ENCODE measurements around the gene SERINC3. TPM values are rescaled to one million over a fixed set of nuclear protein-coding genes. Genes with fewer than 3 reads are reported as not detected.
"Not testable (repeated sequence)": the region's sequence is repeated elsewhere in the genome, so short reads cannot be mapped to it uniquely, and the experiment has no call there.

The SERINC3 gene
- total RNA-seq, 4 donors from 2014 or later: 102 to 157 (median 121) TPM

GRCh38 chr20:44478206-44478605 lies 43.7 kb downstream of the SERINC3 start:
- DNase-seq (ENCODE audit: low spot score): no peak
- no peak for ATAC-seq (ENCODE audit: low FRiP score)
- no peak for TF ChIP-seq CTCF (IDR thresholded peaks at IDR 0.05)

- no peak for DNase-seq (ENCODE audit: low spot score)
- no peak for TF ChIP-seq CTCF (IDR thresholded peaks at IDR 0.05)
- ATAC-seq (ENCODE audit: low FRiP score): no peak
Observed at GRCh38 chr20:44477151-44477550, 44.7 kb downstream of the SERINC3 start.

DNA sequence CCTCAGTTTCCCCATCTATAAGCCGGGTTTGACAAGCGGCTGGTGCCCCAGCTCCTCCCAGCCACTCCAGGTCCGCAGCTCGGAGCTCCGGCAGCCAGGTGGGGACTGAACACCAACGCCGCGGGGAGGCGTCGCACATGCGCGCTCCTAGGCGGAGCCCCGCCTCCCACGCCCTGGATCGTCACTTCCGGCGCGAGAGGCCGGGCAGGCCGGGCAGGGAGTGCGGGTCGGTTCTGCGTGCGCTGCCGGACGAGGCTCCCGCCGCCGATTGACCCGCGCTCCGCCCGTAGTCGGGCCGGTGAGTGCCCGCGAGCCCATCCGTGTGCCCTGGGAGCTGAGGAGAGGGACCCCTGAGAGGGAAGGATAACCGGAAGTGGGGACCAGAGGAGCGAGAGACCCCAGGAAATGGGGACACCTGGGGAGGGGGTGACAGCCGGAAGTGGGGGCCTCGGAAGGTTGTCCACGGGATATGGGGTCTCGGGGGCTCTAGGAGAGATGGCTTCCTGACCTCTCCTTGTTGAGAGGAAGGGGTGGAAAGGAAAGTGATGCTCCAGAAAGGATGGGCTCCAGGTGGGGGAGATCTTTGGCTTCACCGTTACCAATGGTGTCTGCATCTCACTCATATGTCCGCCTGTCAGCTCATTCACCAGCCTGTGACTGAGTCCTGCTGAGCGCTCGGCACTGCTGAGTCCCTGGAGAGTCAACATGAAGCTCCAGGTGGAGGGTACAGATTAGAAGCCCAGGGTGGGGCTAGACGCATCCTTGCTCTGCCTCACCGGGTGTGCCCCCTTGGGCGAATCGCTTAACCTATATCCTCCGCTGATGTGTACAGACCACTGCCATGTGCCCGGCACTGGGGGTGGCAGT lies 45.9 kb downstream of the SERINC3 start, which contains the start of gene TTPAL:
Gene TTPAL, plus strand, starts transcription at position 181 of the 867 bp plus-strand sequence. CDS start 4,126 bp downstream, outside the sequence.
- DNase-seq (ENCODE audit: low spot score) (peak; percentile 69), ATAC-seq (ENCODE audit: low FRiP score) (peak; percentile 91)
- TF ChIP-seq CTCF (IDR thresholded peaks at IDR 0.05): no peak

DNA sequence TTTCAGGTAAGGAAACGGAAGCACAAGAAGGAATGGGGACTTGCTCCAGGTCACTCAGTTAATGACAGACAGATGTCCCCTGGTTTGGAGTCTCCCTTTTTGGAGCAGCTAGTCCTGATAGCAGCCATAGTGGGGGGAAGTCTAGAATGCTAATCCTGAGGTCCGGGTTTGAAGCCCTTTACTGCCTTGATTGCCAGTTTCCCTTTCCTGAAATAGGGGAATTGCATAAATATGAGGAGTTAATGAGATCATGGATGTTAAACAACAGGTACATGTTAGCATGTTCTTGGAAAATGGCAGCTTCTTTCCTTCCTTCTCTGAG lies 46.5 kb downstream of the SERINC3 start:
- no peak for ATAC-seq (ENCODE audit: low FRiP score)
- no peak for TF ChIP-seq CTCF (IDR thresholded peaks at IDR 0.05)
- DNase-seq (ENCODE audit: low spot score): no peak

- not testable (repeated sequence) for ATAC-seq (ENCODE audit: low FRiP score); DNase-seq (ENCODE audit: low spot score)
Observed at GRCh38 chr20:44472283-44472682, 49.6 kb downstream of the SERINC3 start.

- ATAC-seq (ENCODE audit: low FRiP score): no peak
- TF ChIP-seq CTCF (IDR thresholded peaks at IDR 0.05): no peak
- no peak for DNase-seq (ENCODE audit: low spot score)
Observed at GRCh38 chr20:44471481-44471882, 50.4 kb downstream of the SERINC3 start.

DNA sequence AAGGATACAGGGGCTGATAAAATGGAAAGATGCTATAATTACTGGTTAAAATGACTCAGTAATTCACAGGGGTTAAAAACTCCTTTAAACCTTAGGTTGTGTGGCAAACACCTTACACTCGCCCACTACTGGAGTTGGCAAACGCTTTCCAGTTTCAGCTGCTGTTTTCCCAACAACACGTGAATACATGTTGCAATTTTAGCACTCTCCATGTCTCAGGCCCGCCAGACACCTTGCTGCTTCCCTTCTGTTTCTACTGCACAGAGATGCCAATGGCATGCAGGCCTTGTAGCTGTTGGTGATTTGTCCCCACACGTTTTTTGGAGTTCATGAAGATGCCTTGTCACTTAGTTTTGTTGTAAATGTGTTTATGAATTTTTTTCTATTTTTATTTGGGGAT lies 51.5 kb downstream of the SERINC3 start:
- no peak for DNase-seq (ENCODE audit: low spot score)
- TF ChIP-seq CTCF (IDR thresholded peaks at IDR 0.05): no peak
- ATAC-seq (ENCODE audit: low FRiP score): no peak

All from omental fat pad (tissue), 4 donors.